Smooth muscle cell (in vitro differentiated cells): Measurements from ENCODE around the gene WDR47. TPM values are rescaled to one million over a fixed set of nuclear protein-coding genes. Genes with fewer than 3 reads are reported as not detected.
"Not testable (repeated sequence)": the region's sequence is repeated elsewhere in the genome, so short reads cannot be mapped to it uniquely, and the experiment has no call there.

Source experiments
- DNase-seq: peaks from one replicate; lab custom pipeline; 2025; ENCODE audit not compliant: unreplicated experiment; lab: John Stamatoyannopoulos, UW
- H2AFZ ChIP-seq: fragments of 200-600 bp; sonication (generic); 2 replicates; pipeline ENCODE4 v1.6.0; 2016; ENCODE audit warnings: antibody characterized with exemption, low read depth, mild to moderate bottlenecking
- H3F3A ChIP-seq: fragments of 200-600 bp; sonication (generic); 2 replicates; pipeline ENCODE4 v1.6.0; 2017; ENCODE audit warnings: antibody characterized with exemption, low read depth
- H3K27ac ChIP-seq: fragments of 200-600 bp; sonication (generic); 2 replicates; pipeline ENCODE4 v1.5.1; 2016; ENCODE audit warnings: low read depth, mild to moderate bottlenecking
- H3K27me3 ChIP-seq: fragments of 200-600 bp; sonication (generic); 2 replicates; pipeline ENCODE4 v1.6.1; 2016; ENCODE audit warnings: low read depth, mild to moderate bottlenecking
- H3K36me3 ChIP-seq: fragments of 200-600 bp; sonication (generic); 2 replicates; pipeline ENCODE4 v1.5.1; 2016; ENCODE audit warnings: low read depth
- H3K4me1 ChIP-seq: fragments of 200-600 bp; sonication (generic); 2 replicates; pipeline ENCODE4 v1.5.1; 2016; ENCODE audit warnings: low read depth
- H3K4me2 ChIP-seq: fragments of 200-600 bp; sonication (generic); 2 replicates; pipeline ENCODE4 v1.6.0; 2016; ENCODE audit warnings: mild to moderate bottlenecking
- H3K4me3 ChIP-seq: fragments of 200-600 bp; sonication (generic); 2 replicates; pipeline ENCODE4 v1.5.1; 2016; ENCODE audit warnings: mild to moderate bottlenecking
- H3K79me2 ChIP-seq: fragments of 200-600 bp; sonication (generic); 2 replicates; pipeline ENCODE4 v1.6.0; 2016; ENCODE audit warnings: low read depth, mild to moderate bottlenecking
- H3K9ac ChIP-seq: fragments of 200-600 bp; sonication (generic); 2 replicates; pipeline ENCODE4 v1.6.0; 2016; ENCODE audit warnings: low read depth
- H3K9me3 ChIP-seq: fragments of 200-600 bp; sonication (generic); replicated peaks from 2 replicates; pipeline ENCODE4 v1.5.1; 2016; ENCODE audit warnings: low read depth
- H4K20me1 ChIP-seq: fragments of 200-600 bp; sonication (generic); 2 replicates; pipeline ENCODE4 v1.6.0; 2016; ENCODE audit warnings: low read depth
- CTCF ChIP-seq: fragments of 200-600 bp; sonication (generic); IDR thresholded peaks from 2 replicates; pipeline ENCODE4 v1.5.1; 2017; ENCODE audit warnings: borderline replicate concordance, mild to moderate bottlenecking, antibody characterized with exemption; ENCODE audit not compliant: insufficient read depth, poor library complexity, severe bottlenecking
- whole genome bisulfite sequencing: methylation state at CpG from one replicate; pipeline ENCODE4 v1.1.7; 2016; ENCODE audit warnings: low lambda C conversion rate; 5-methylcytosine and 5-hydroxymethylcytosine counted together
- polyA plus RNA-seq: library from polyadenylated mRNA; unstranded; fragments of >200 nt; fragmentation: Nextera tagmentation; extraction: Ambion mirVana; gene quantifications from 2 replicates; pipeline ENCODE4 v1.2.1, GENCODE V29; 2016
- total RNA-seq: library from RNA; depleted of rRNA; stranded (reverse); fragments of >200 nt; gene quantifications from 2 replicates; pipeline ENCODE4 v1.2.3, GENCODE V29; 2014

WDR47 gene
- total and polyA plus RNA-seq, 2 experiments from 2014 or later: 5.8 to 16.0 TPM

- 100% methylated on average over 1 of the region's 1 CpG for WGBS
Observed at GRCh38 chr1:109017134-109017533, 24.8 kb downstream of the WDR47 start.

GRCh38 chr1:109011335-109011734 lies 30.6 kb downstream of the WDR47 start:
- 86% methylated on average over 7 of the region's 7 CpGs for WGBS
- Histone ChIP-seq H2AFZ (no peak overlapping the region), H3K4me1 (no peaks in the 10 kb centered on the region), H3K27me3 (no peaks in the 10 kb centered on the region), H3K4me2 (no peak overlapping the region), H3K4me3 (no peak overlapping the region), H3K79me2 (no peaks in the 10 kb centered on the region), H3K27ac (no peak overlapping the region), H3F3A (no peaks in the 10 kb centered on the region), H4K20me1 (no peaks in the 10 kb centered on the region), H3K9ac (no peak overlapping the region), H3K9me3 (no peaks in the 10 kb centered on the region), H3K36me3 (peaks cover 2% of the 10 kb centered on the region)
- no peak for TF ChIP-seq CTCF
- no peak for DNase-seq

More at GRCh38 chr1:109017134-109017533, 24.8 kb downstream of the WDR47 start:
- Histone ChIP-seq H3K4me2 (no peak overlapping the region), H2AFZ (no peak overlapping the region), H3K27ac (no peak overlapping the region), H3K4me1 (no peaks in the 10 kb centered on the region), H4K20me1 (no peaks in the 10 kb centered on the region), H3K36me3 (no peaks in the 10 kb centered on the region), H3K9me3 (peaks cover 3% of the 10 kb centered on the region), H3K79me2 (no peaks in the 10 kb centered on the region), H3F3A (no peaks in the 10 kb centered on the region), H3K4me3 (no peak overlapping the region), H3K27me3 (no peaks in the 10 kb centered on the region), H3K9ac (no peak overlapping the region)
- no peak for TF ChIP-seq CTCF
- no peak for DNase-seq

GRCh38 chr1:108996622-108997021 lies 45.3 kb downstream of the WDR47 start:
- not testable (repeated sequence) for H3K4me1 ChIP-seq, H3F3A ChIP-seq, H3K4me3 ChIP-seq, H3K79me2 ChIP-seq, H2AFZ ChIP-seq, H4K20me1 ChIP-seq, H3K4me2 ChIP-seq, H3K27me3 ChIP-seq, DNase-seq, H3K9ac ChIP-seq, H3K27ac ChIP-seq
- 95% methylated on average over 3 of the region's 3 CpGs for WGBS
- Histone ChIP-seq H3K36me3 (peaks cover 29% of the 10 kb centered on the region), H3K9me3 (peaks cover 17% of the 10 kb centered on the region)

GRCh38 chr1:108983114-108983513 lies 58.8 kb downstream of the WDR47 start:
- no peaks in the 10 kb centered on the region for H3K4me1 ChIP-seq
- 87% methylated on average over 4 of the region's 4 CpGs for WGBS

More at GRCh38 chr1:108983114-108983513, 58.8 kb downstream of the WDR47 start:
- H3K27me3 ChIP-seq: no peaks in the 10 kb centered on the region
- H3K36me3 ChIP-seq: peaks cover 8% of the 10 kb centered on the region
- H3K9ac ChIP-seq: no peak overlapping the region
- H2AFZ ChIP-seq: no peak overlapping the region
- no peak overlapping the region for H3K4me3 ChIP-seq
- H4K20me1 ChIP-seq: no peaks in the 10 kb centered on the region
- no peak for DNase-seq
- H3K79me2 ChIP-seq: no peaks in the 10 kb centered on the region
- H3K27ac ChIP-seq: no peak overlapping the region
- H3K9me3 ChIP-seq: no peaks in the 10 kb centered on the region
- TF ChIP-seq CTCF: no peak
- H3K4me2 ChIP-seq: no peak overlapping the region
- no peaks in the 10 kb centered on the region for H3F3A ChIP-seq
